Hematopoietic multipotent progenitor cell treated with erythropoietin and hydrocortisone succinate and interleukin-3 and kit ligand, for 4 days (in vitro differentiated cells): ENCODE measurements around the gene HSPG2.
"Not testable (repeated sequence)": the region's sequence is repeated elsewhere in the genome, so short reads cannot be mapped to it uniquely, and the experiment has no call there.

Experiments
- DNase-seq: peaks from one replicate; pipeline ENCODE4 v3.0.0-alpha.2; 2015

HSPG2 gene

GRCh38 chr1:21840981-21841380 is 96.1 kb downstream of the HSPG2 start:
- no peak for DNase-seq

DNA sequence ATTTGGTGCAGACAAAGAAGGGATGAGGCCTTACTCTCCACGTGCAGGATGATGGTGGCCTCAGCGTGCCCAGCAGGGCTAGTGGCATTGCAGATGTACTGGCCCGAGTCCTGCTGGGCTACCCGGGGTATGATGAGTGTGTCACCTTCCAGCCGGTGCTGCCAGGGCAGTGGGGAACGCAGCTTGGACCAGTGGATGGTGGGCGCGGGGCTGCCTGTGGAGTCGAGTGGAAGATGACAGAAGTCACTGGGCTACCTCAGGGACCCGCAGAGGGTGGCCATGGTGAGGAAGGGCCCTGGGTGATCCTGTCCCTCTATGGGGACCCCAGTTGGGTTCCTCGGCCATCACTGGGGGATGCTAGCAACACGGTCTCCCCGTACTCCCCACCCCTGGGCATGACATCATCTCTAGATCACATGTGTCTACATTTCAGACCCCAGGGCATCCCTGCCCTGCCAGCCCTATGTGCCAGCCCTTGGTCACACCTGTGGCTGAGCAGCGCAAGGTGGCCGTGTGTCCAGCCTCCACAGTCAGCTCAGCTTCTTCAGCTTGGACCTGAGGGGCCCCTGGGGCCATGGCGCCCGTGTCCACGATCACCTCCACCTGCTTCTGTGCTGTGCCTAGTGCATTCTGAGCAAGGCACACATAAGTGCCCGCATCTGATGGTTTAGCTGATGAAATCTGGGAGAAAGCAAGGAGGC is 97.6 kb downstream of the HSPG2 start:
- no peak for DNase-seq

DNA sequence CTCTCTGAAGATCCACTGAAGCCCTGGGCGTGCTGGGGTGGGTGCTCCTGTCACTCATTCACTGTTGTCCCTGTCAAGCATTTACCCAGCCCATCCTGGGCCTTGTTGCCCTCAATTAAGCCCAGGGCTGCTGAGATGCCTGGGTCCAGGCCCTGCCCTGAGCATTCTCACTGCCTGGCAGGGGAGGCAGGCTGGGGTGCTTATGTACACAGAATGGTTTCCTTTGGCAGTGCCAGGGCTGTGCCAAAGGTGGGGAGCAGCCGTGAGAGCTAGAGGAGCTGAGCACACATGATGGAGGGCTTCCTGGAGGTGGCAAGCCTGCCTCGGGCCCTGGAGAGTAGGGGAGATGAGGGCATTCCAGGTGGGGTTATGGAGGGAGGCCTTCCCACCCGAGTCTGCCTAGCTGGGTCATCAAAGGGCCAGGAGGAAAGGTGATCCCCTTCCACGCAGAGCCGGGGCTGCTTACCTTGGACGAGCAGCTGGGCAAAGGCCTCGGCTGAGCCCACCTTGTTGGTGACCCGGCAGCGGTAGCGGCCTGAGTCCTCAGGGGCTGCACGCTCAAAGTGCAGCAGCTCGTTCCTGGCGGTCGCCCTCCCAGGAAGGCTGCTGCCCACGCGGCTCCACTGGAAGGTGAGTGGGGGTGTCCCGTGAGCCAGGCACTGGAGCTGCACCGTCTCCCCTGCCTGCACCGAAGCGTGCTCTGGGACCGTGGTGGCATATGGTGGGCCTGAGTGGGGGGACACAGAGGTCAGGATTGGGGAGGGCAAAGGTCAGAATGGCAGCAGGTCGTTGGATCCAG is 98.6 kb downstream of the HSPG2 start:
- DNase-seq = no peak

- DNase-seq = no peak
Measured at GRCh38 chr1:21837476-21837875, 99.6 kb downstream of the HSPG2 start.

DNA sequence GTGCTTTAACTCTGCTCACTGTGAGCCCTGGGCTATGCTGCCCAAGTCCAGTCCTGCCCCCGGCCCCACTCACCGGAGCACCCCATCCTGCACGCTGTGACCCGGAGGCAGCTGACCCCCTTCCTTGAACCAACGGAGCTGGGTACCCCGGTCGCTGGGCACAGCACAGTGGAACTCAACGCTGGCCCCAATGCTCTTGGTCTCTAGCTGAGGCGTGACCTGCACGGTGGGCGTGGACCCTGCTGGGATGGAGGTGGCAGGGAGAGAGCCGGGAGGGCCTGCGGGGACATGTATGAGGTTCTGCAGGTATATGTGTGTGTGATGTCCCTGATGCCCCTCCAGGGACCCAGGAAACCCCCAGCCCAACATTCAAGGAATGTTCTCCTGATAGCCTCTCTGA is 100.4 kb downstream of the HSPG2 start:
- DNase-seq = no peak

- DNase-seq = no peak
Measured at GRCh38 chr1:21836010-21836409, 101.1 kb downstream of the HSPG2 start.

DNA sequence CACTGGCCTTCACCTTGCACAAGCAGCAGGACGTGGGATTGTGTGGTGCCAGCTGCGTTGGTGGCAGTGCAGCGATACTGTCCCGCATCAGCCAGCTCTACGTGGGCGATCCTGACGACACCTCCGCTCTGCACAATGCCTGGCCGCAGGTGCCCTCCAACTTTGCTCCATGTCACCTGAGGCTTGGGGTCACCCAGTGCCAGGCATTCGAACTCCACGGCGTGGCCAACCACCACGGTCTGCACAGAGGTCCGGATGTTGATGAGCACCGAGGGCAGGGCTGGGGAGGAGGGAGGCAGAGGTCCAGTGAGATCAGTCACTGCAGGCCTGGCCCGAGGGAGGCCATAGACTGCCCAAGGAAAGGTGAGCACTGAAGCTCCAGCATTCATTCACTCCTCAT is 102.4 kb downstream of the HSPG2 start:
- DNase-seq = no peak

- DNase-seq = peak; percentile 32
Measured at GRCh38 chr1:21834094-21834493, 103.0 kb downstream of the HSPG2 start.

GRCh38 chr1:21833392-21833976 is 103.6 kb downstream of the HSPG2 start:
- DNase-seq = no peak

DNA sequence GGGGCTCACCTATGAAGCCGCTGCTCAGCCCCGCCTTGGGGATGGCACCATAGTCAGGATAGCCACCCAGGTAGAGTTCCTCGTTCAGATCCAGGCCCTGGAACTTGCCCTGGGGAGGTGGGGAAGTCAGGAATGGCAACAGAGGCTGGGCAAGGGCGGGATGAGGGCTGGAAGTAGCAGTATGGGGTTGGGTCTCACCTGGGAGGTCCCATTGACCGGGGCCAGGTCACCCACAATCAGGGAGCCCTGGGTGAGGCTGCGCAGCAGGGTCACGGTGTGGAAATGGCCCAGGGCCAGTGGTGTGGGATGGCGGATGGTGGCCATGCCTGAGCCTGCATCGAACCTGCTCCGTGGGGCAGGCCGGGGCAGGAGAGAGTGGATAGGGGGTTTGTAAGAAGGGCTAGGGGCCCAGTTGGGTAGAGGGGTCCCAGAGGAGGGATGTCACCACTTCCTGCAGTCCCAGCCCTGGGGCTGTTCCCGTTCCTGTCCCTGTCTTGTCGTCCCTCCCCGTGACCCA is 105.6 kb downstream of the HSPG2 start:
- no peak for DNase-seq

- DNase-seq = no peak
Measured at GRCh38 chr1:21830792-21831453, 106.2 kb downstream of the HSPG2 start.

GRCh38 chr1:21829294-21829693 is 107.8 kb downstream of the HSPG2 start:
- DNase-seq = no peak

DNA sequence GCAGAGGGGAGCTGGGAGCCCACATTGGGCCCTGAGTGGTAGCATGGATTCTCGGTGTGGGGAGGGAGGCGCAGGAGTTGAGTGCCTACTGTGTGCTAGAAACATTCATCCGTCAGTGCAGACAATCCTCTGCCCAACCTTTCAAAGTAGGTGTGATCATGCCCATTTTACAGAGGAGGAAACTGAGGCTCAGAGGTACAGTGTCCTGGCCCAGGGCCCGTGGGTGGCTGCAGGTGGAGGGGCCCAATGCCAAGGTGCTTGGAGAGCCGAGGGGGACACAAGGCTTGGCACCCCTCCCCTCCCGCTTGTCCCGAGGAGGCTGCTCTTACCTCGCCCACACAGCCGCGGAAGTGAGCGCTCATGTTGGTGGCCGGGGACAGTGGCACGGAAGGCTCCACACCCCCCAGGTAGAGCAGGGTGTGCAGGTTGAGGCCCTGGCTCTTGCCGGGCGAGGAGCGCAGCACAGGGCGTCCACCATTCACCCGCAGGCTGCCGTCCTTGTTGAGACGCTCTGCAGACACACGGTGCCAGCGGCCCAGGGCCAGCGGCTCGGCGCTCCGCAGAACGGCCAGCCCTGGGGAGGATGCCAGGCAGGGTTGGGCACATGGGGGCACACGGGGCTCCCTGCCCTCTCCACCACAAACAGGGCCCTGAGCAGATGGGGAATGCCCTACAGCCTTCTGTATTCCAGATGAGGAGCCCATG is 108.5 kb downstream of the HSPG2 start:
- no peak for DNase-seq

DNA sequence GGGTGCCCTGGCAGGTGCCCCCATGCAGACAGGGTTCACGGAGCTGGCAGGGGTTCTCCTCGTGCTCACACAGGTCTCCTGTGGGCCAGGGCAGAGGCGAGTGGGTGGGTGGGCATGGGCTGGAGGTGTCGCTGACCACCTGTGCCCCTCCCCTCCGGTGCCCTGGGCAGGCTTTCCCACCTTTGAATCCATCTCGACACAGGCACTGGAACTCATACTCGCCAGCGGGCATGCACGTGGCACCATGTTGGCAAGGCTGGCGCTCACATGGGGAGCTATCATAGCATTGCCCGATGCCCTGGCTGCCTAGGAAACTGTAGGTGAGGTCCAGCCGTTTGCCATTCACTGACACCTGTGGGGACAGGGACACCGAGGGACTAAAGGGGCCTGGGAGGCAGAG is 109.0 kb downstream of the HSPG2 start:
- DNase-seq = no peak

DNA sequence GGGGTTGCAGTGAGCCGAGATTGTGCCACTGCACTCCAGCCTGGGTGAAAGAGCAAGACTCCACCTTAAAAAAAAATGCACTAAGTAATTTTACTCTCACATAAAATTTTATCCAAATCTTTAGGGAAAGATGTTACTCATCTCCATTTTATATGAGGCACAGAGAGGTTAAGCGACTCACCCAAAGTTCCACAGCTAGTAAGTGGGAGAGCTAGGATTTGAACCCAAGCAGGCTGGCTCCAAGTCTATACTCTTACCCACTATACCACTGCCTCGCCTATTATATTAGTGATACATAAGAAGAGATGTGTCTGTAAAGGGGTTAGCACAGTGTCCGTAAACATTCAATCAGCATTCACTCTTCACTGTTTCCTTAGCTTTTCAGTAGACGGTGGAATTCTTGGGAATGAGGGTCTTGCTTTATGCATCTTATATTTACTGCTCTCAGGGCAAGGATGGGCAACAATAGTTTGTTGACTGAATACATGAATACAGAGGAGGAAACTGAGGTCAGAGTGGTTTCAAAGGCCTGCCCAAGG is 109.9 kb downstream of the HSPG2 start:
- no peak for DNase-seq

DNA sequence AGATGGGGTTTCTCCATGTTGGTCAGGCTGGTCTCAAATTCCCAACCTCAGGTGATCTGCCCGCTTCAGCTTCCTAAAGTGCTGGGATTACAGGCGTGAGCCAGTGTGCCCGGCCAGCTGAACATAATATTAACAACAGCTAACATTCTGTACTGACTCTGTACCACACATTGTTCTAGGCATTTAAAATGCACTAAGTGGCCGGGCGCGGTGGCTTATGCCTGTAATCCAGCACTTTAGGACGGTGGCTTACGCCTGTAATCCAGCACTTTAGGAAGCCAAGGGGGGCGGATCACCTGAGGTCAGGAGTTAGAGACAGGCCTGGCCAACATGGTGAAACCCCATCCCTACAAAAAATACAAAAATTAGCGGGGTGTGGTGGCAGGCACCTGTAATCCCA is 110.4 kb downstream of the HSPG2 start:
- not testable (repeated sequence) for DNase-seq

GRCh38 chr1:21825393-21825792 is 111.7 kb downstream of the HSPG2 start:
- DNase-seq = no peak

DNA sequence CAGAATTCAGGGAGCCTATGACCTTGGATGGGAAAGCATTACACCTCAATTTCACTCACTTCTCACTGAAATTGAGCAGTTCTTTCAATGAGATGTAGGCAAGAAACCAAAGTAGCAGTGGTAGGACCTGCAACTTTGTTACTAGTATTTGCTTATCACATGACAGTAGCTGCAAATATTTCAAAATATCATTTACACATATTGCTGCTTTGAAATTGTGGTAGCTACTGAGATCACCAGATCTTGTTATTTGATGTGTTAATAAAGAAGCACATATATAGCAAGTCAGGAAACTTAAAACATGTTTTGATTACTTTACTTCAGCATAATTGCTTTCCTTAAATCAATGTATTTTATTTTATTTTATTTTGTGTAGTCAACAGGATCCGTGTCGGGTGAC is 112.2 kb downstream of the HSPG2 start:
- DNase-seq = no peak

DNA sequence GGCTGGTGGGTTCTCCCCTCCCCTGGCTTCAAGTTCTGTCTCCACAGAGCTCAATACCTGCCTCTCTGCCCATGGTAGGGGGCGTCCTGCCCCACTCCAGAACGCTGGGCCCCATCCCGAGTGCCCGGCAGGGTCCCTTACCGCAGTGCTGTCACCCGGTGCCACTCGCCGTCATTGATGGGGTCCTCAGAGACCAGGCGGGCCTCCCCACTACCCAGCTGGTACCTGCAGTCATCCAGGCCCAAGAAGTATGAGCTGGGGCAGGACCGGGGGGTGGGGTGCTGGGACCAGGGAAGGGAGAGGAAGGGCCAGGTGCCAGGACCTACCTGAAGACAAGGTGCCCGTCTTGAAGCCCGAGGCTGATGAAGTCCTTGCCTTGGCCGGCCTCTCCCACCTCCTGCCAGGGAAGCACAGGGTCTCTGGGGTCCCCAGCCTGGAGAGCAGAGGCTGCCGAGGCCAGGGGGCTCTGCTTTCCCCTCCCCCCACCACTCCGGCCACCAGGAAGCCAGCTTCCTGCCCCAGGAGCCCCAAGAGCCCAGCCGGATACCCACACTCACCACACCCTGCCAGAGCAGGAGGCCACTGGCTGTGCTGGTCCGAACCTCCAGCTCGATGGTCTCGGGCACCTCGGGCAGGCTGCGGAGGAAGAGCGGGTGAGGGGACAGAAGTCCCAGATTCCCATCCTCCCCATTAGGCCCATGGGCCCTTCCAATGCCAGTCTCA is 113.0 kb downstream of the HSPG2 start:
- DNase-seq = no peak

GRCh38 chr1:21823206-21823979 is 113.7 kb downstream of the HSPG2 start:
- peak; percentile 78 for DNase-seq

DNA sequence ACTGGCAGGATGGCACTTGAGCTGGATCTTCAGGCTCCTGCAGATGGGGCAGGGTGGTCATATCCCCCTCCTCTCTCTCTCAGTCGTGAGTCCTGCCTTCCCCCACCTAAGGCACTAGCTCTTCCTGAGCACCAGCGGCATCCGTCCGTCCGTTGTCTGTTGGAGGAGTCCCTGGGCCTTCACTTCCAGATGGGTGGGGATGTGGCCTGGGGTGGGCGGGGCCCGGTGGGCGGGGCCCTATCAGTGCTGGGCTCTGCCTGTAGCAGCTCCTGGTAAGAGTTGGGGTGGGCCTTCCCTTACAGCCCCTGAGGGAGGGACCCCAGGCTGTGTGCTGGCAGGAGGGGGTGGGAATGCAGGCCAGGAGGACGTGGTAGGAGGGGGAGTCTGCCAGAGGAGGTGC is 114.8 kb downstream of the HSPG2 start:
- peak; percentile 74 for DNase-seq
